Astrocyte of the cerebellum (primary cell): ENCODE measurements around the gene NXN.

Experiments used
- DNase-seq: peaks from one replicate; pipeline ENCODE4 v3.0.0-alpha.2; 2011; ENCODE audit warnings: low read depth
- H3K4me3 ChIP-seq: 2 replicates; pipeline ENCODE4 v1.5.1; 2011; ENCODE audit warnings: mild to moderate bottlenecking, low read depth, low read length, moderate library complexity
- in situ Hi-C: cut with HindIII; loops from 2 replicates; pipeline ENCODE4 v1.10.0; 2017; ENCODE audit warnings: low sequenced_read_pairs
- TF ChIP-seq, protein P1 (sequence below): IDR thresholded peaks from 2 replicates; pipeline ENCODE4 v1.5.1; 2012; ENCODE audit warnings: low read length, low read depth, moderate library complexity, mild to moderate bottlenecking; ENCODE audit errors: missing control alignments

Gene NXN

DNA sequence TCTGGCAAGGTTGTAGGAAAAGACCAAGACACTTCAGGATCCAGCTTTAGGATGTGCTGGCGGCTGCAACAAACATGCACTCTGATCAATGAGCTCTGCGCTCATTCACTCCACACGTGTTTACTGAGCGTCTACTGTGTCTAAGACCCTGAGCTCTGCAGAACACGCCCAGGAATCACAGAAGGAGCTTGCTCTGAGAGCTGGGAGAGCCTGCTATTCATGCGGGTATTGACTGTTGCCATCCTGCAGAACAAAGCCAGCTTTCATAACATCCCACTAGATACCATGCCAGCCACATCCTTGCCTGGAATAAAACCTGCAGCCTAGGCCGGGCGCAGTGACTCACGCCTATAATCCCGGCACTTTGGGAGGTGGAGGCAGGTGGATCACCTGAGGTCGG is 44.1 kb downstream of the NXN start:
- no peak overlapping the region for H3K4me3 ChIP-seq
- TF ChIP-seq, protein P1, sequence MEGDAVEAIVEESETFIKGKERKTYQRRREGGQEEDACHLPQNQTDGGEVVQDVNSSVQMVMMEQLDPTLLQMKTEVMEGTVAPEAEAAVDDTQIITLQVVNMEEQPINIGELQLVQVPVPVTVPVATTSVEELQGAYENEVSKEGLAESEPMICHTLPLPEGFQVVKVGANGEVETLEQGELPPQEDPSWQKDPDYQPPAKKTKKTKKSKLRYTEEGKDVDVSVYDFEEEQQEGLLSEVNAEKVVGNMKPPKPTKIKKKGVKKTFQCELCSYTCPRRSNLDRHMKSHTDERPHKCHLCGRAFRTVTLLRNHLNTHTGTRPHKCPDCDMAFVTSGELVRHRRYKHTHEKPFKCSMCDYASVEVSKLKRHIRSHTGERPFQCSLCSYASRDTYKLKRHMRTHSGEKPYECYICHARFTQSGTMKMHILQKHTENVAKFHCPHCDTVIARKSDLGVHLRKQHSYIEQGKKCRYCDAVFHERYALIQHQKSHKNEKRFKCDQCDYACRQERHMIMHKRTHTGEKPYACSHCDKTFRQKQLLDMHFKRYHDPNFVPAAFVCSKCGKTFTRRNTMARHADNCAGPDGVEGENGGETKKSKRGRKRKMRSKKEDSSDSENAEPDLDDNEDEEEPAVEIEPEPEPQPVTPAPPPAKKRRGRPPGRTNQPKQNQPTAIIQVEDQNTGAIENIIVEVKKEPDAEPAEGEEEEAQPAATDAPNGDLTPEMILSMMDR, result no peak
- in situ Hi-C loops, result no loop called here
- no peak for DNase-seq

DNA sequence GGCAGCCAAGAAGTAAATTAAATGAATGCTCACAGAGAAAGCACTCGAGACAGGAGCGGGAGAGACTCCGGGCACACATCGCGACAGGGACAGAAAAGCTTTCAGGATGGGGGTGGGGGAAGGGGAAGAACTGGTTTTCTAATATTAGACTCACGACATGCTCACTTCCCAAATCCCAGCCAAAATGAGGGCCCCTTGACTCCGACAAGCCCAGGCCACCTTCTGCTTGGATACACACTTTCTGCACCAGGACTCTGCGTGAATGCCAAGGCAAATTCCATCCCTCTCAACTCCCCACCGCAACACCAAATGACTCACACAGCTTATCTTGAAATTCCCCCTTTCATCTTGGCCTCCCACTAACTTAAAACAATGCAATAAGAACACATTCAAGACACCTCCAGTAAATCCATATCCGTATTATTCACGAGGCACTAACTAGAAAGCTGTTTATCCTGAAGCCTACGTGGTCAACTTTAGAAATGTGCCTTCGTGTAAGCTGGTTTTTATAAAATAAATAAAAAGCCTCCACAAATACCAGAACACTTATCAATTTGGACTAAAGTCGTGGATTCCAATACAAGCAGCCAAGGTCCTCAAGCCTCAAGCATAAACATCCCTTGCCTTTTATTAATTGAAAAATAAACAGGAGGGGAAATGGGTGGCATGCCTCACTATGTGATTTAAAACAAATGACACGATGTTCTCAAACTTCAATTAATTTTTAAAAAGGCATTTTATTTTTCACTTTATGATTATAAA is 46.1 kb downstream of the NXN start:
- TF ChIP-seq, protein P1, result no peak
- in situ Hi-C loops, result no loop called here
- H3K4me3 ChIP-seq, result no peak overlapping the region
- peak; percentile 97 for DNase-seq

DNA sequence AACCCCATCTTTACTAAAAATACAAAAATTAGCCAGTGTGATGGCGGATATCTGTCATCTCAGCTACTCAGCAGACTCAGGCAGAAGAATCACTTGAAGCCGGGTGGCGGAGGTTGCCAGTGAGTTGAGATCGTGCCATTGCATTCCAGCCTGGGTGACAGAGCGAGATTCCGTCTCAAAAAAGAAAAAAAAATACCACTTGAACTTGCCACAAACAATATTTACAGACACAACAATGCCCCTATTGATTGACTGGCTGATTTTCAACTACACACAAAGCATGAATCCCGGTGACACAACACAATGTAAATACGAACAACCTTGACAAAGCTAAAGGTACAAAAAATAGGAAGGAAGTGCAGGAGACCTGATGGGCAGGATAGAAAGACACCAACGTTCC is 49.3 kb downstream of the NXN start:
- DNase-seq, result no peak
- in situ Hi-C loops, result no loop called here
- H3K4me3 ChIP-seq, result no peak overlapping the region
- TF ChIP-seq, protein P1, result no peak

DNA sequence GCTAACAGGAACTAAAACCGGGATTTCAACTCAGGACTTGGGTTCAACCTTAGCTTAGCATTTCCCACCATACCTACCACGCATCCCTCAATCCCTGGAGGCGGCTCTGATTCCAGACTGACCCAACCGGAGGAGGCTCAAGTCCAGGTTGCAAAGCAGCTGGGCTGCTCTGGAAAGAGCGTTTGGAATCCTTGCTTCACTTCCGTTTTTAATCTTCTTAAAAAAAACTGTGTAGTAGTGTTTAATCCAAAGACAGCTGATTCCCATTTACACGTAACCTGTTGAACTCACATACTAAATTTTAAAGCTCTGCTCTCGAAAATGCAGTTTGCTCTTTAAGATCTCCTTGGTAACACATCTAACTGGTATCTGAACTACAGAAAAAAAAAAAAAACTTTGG is 50.0 kb downstream of the NXN start:
- no peak overlapping the region for H3K4me3 ChIP-seq
- no peak for DNase-seq
- in situ Hi-C loops, result no loop called here
- TF ChIP-seq, protein P1, result no peak

DNA sequence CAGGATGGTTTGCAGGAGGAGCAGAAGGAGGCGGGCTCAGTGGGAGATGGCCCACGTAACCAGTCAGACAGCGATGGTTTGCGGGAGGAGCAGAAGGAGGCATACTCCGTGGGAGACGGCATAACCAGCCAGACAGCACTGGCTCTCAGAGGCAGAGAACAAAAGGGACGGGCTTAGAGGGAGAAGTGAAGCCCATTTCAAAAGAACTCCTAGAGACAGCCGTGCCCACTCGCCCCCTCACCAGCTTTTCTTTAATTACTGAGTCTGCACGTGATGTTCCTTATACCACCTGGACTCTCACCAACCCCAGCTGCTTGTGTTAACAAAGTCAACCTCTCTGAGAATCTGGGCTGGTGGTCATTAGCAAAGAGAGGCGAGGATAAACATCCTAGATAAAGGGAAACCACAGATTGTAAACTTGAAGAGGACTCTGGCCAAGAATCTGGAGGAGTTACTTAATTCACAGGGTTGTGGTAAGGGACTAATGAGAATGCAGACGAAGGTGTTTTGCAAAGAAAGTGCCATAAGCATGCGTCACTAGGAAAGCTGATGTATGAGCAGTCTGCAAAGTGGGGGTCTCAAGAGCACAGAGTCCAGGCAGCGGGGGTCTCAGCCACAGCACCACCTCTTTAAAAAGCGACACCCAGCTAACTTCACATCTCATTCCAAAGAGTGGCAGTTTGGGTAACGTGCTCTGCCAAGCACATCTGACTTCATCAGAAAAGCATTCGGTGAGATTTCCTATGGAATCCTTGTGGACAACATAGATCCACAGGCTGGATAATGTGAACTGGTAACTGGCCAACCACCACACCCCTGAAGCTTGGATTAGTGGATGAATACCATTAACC is 51.7 kb downstream of the NXN start:
- in situ Hi-C loops, result no loop called here
- DNase-seq, result peak; percentile 100
- TF ChIP-seq, protein P1, result no peak
- no peak overlapping the region for H3K4me3 ChIP-seq

DNA sequence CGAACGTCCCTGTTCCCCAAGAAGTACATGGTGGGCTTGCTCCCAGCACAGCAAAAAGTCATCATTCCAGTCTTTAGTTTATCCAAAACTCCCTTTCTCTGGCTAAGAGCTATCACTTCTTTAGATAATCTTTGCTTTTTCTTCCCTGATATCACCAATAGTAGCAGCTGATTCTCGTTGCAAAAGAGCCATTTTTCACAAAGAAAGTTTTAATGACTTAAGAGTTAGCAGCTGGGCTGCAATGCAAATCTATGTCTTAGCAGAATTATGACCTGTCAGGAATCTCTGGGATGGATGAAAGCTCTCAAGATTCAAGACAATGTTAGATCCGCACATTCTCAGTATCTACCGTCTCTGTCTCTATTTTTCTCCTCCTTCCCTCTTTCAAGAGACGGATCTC is 53.8 kb downstream of the NXN start:
- TF ChIP-seq, protein P1, result no peak
- in situ Hi-C loops, result no loop called here
- no peak overlapping the region for H3K4me3 ChIP-seq
- no peak for DNase-seq
